ENCODE data around the gene GPR39. TPM values are rescaled to one million over a fixed set of nuclear protein-coding genes. Genes with fewer than 3 reads are reported as not detected.

The GPR39 gene
- total RNA-seq, 4 donors from 2014 or later, result 0.76 to 1.3 (median 1.2) TPM

GRCh38 chr2:132488491-132488890, 71.9 kb downstream of the GPR39 start:
- no peaks in the 10 kb centered on the region for H3K9me3 ChIP-seq
- 87 to 89% methylated on average over 6 of the region's 6 CpGs for WGBS, 2 donors

GRCh38 chr2:132489150-132489549, 72.5 kb downstream of the GPR39 start:
- no peak for DNase-seq
- TF ChIP-seq POLR2A (IDR thresholded peaks at IDR 0.05) (no peak), CTCF (IDR thresholded peaks at IDR 0.05) (no peak)
- Histone ChIP-seq H3K27me3 (peaks cover 0 to 10% (median 0%) of the 10 kb centered on the region in 4 donors), H3K4me1 (no peaks in the 10 kb centered on the region), H3K36me3 (no peaks in the 10 kb centered on the region), H3K27ac (no peak overlapping the region), H3K9me3 (no peaks in the 10 kb centered on the region), H3K4me3 (no peak overlapping the region)
- 28 to 47% methylated on average over 4 to 7 of the region's 18 CpGs for WGBS, 2 donors
- intact Hi-C loops (cut with DNase I), result no loop called here

More at GRCh38 chr2:132488491-132488890, 71.9 kb downstream of the GPR39 start:
- intact Hi-C loops (cut with DNase I), result no loop called here
- Histone ChIP-seq H3K27ac (no peak overlapping the region), H3K4me3 (no peak overlapping the region), H3K4me1 (no peaks in the 10 kb centered on the region), H3K36me3 (no peaks in the 10 kb centered on the region), H3K27me3 (peaks cover 0 to 10% (median 0%) of the 10 kb centered on the region in 4 donors)
- DNase-seq, result no peak
- TF ChIP-seq POLR2A (IDR thresholded peaks at IDR 0.05) (no peak), CTCF (IDR thresholded peaks at IDR 0.05) (no peak)

- no peaks in the 10 kb centered on the region for H3K4me1 ChIP-seq
- intact Hi-C loops (cut with DNase I), result no loop called here
- H3K4me3 ChIP-seq, result no peak overlapping the region
- no peak for DNase-seq
- no peaks in the 10 kb centered on the region for H3K9me3 ChIP-seq
- H3K27ac ChIP-seq, result no peak overlapping the region
- TF ChIP-seq POLR2A (IDR thresholded peaks at IDR 0.05) (no peak), CTCF (IDR thresholded peaks at IDR 0.05) (no peak)
- no peaks in the 10 kb centered on the region for H3K27me3 ChIP-seq
- 90% methylated on average over 2 of the region's 2 CpGs for WGBS, 2 donors
- H3K36me3 ChIP-seq, result no peaks in the 10 kb centered on the region
These were observed 79.3 kb downstream of the GPR39 start for GRCh38 chr2:132495881-132496280.

GRCh38 chr2:132496555-132496954, 80.0 kb downstream of the GPR39 start:
- no peak overlapping the region for H3K4me3 ChIP-seq
- H3K9me3 ChIP-seq, result no peaks in the 10 kb centered on the region
- DNase-seq, result no peak
- H3K27ac ChIP-seq, result no peak overlapping the region
- no peaks in the 10 kb centered on the region for H3K36me3 ChIP-seq
- H3K27me3 ChIP-seq, result no peaks in the 10 kb centered on the region
- no peaks in the 10 kb centered on the region for H3K4me1 ChIP-seq
- TF ChIP-seq CTCF (IDR thresholded peaks at IDR 0.05), result no peak
- no peak for TF ChIP-seq POLR2A (IDR thresholded peaks at IDR 0.05)
- intact Hi-C loops (cut with DNase I), result no loop called here
- WGBS, 2 donors, result 55 to 63% methylated on average over 3 of the region's 4 CpGs

GRCh38 chr2:132497591-132497990, 81.0 kb downstream of the GPR39 start:
- Histone ChIP-seq H3K4me3 (no peak overlapping the region), H3K27ac (no peak overlapping the region), H3K27me3 (no peaks in the 10 kb centered on the region), H3K36me3 (no peaks in the 10 kb centered on the region), H3K9me3 (peaks cover 0 to 4% (median 0%) of the 10 kb centered on the region in 3 donors), H3K4me1 (no peaks in the 10 kb centered on the region)
- intact Hi-C loops (cut with DNase I), result no loop called here
- TF ChIP-seq POLR2A (IDR thresholded peaks at IDR 0.05) (no peak), CTCF (IDR thresholded peaks at IDR 0.05) (no peak)
- no peak for DNase-seq

All from esophagus squamous epithelium (tissue), 5 donors.